Endothelial cell (in vitro differentiated cells): ENCODE data around the gene B4GALNT1. TPM values are rescaled to one million over a fixed set of nuclear protein-coding genes. Genes with fewer than 3 reads are reported as not detected.
A peak's percentile ranks its signal among the peaks of the same experiment; 100 is the strongest.

Experiments
- DNase-seq: peaks from one replicate; pipeline ENCODE4 v3.0.0; 2021; ENCODE audit warnings: low spot score
- H3K27ac Mint-ChIP-seq: one replicate; pipeline ENCODE4 v1.8.0; 2021; ENCODE audit warnings: mixed read lengths, inconsistent platforms; ENCODE audit not compliant: unreplicated experiment
- H3K27me3 Mint-ChIP-seq: one replicate; pipeline ENCODE4 v1.8.0; 2021; ENCODE audit warnings: mild to moderate bottlenecking, moderate library complexity, mixed read lengths, inconsistent platforms; ENCODE audit not compliant: unreplicated experiment
- H3K36me3 Mint-ChIP-seq: one replicate; pipeline ENCODE4 v1.8.0; 2021; ENCODE audit warnings: mild to moderate bottlenecking, low read depth, mixed read lengths, inconsistent platforms; ENCODE audit not compliant: unreplicated experiment
- H3K4me1 Mint-ChIP-seq: one replicate; pipeline ENCODE4 v1.8.0; 2021; ENCODE audit warnings: mild to moderate bottlenecking, mixed read lengths, inconsistent platforms; ENCODE audit not compliant: unreplicated experiment
- H3K4me3 Mint-ChIP-seq: one replicate; pipeline ENCODE4 v1.8.0; 2021; ENCODE audit warnings: mild to moderate bottlenecking, mixed read lengths, inconsistent platforms; ENCODE audit not compliant: unreplicated experiment
- H3K9me3 Mint-ChIP-seq: one replicate; pipeline ENCODE4 v1.8.0; 2021; ENCODE audit warnings: mixed read lengths, inconsistent platforms; ENCODE audit not compliant: unreplicated experiment
- CTCF ChIP-seq: fragments of 200-600 bp; sonication (generic); IDR thresholded peaks from one replicate; pipeline ENCODE4 v1.5.0; 2021; ENCODE audit warnings: antibody characterized with exemption; ENCODE audit not compliant: unreplicated experiment
- total RNA-seq: library from RNA; stranded (reverse); fragmentation: NEBNext Ultra II Directional; extraction: Animal tissue kit (Norgen Biotek cat#: 25700); gene quantifications from one replicate; pipeline ENCODE4 v1.2.1, GENCODE V29; 2021; ENCODE audit not compliant: unreplicated experiment

B4GALNT1 gene
- total RNA-seq, 1 donor from 2014 or later = 1.3 TPM

DNA sequence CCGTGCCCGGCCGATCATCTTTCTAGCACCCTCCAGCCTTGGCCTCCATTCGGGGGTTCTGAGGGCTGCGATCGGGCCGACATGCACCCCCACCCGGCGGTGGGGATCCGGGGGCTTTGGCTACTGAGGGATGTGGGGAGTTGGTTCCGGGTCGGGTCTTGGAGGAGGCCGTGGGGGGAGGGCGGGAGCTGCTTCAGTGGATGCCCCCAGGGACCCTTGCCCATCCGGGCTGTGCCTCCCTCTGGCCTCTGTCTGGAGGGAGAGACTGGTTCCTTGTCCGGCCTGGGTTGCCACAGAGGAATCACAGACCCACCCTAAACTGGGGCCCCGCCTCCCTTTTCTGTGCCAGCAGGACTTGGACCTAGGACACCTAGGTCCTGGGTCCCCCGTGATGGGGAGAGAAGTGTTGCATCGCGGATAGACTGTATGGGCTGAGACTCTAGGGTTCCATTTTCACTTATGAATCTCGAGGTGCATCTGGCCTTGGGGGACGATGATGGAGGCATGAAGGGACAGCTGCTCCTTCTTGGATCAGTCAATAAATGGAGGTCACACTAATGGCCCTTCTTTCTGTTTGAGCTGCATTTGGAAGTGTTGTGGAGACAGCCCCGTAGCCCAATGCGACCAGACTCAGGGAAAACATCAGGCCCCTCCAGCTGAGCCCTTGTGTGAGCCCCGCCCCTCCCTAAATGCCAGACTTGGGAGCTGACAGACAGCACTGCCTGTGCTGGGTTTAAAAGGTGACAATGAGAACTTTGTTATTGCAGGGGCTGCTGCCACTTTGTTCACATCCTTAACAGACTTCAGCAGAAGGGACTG, 27.8 kb downstream of the B4GALNT1 start:
- no peak for DNase-seq
- H3K4me3 Mint-ChIP-seq = peak overlapping the region; percentile 93
- peaks cover 33% of the 10 kb centered on the region for H3K36me3 Mint-ChIP-seq
- H3K27ac Mint-ChIP-seq = peak overlapping the region; percentile 89
- peaks cover 14% of the 10 kb centered on the region for H3K27me3 Mint-ChIP-seq
- no peaks in the 10 kb centered on the region for H3K9me3 Mint-ChIP-seq
- peaks cover 20% of the 10 kb centered on the region for H3K4me1 Mint-ChIP-seq
- TF ChIP-seq CTCF = no peak

DNA sequence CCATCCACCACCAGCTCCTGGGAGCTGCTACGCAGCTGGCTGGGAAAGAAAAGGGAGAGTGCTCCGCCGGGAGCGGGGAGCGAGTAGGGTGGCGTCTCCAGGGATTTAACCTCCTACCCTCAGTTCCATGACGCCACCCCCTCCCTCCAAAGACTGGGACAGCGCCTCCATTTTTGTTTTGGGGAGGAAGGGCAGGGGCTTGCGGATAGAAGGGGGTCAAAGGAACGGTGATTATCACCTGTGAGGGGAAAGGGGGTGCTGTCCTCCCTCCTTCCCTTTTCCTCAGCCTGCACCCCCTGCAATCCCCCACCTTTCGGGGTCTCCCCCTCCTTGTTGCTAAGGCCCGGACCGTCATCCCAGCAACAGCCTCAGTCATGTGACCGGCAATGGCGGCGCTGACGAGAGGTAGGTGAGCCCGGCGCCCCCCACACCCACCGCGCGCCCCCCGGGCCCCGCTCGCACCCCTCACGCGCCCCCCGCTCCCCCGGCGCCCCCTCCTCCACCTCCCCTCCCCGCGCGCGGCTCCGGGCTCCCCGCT, 28.5 kb downstream of the B4GALNT1 start, which contains the start of gene DTX3:
DTX3 (plus strand) TSS at position 371 of the 538 bp plus-strand sequence. CDS start 1,694 bp downstream, outside the sequence.
- DNase-seq = no peak
- Mint-ChIP-seq H3K9me3 (no peaks in the 10 kb centered on the region), H3K4me3 (peak within 1 kb of the TSS; percentile 93), H3K4me1 (peaks cover 20% of the 10 kb centered on the region), H3K27ac (peak within 1 kb of the TSS; percentile 89), H3K36me3 (peaks cover 38% of the 10 kb centered on the region), H3K27me3 (peaks cover 14% of the 10 kb centered on the region)
- no peak for TF ChIP-seq CTCF

DNA sequence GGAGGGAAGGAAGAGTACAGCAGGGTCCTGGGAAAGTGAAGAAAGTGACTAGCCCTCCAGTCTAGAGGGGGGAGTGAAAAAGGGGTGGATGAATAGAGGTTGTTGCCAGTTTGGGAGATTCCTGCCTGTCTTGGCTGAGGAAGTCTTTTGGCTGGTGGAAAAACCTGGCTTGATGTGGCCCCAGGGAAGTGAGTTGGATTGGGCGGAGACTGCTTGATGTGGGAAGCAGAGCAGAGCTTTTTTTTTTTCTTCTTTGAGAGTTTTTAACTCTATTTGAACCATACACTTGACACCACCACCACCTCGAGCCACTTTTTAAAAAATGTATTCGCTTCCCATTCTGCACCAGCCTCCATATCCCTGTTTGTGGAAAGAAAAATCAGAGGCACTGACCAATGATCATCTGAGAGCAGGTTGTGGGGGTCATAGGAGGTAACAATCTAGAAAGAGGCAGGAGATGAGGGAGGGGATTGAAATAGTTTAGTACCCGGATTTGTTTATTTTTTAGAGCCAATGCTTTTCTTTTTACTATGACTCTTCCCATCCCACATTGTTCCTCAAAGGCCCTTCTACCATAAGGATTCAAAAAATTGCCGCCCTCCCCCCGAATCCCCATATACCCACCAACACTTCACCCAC, 29.1 kb downstream of the B4GALNT1 start:
- peak overlapping the region; percentile 84 for H3K4me3 Mint-ChIP-seq
- peaks cover 20% of the 10 kb centered on the region for H3K4me1 Mint-ChIP-seq
- peaks cover 44% of the 10 kb centered on the region for H3K36me3 Mint-ChIP-seq
- H3K27me3 Mint-ChIP-seq = peaks cover 13% of the 10 kb centered on the region
- H3K27ac Mint-ChIP-seq = peak overlapping the region; percentile 89
- no peaks in the 10 kb centered on the region for H3K9me3 Mint-ChIP-seq
- TF ChIP-seq CTCF = no peak
- no peak for DNase-seq

DNA sequence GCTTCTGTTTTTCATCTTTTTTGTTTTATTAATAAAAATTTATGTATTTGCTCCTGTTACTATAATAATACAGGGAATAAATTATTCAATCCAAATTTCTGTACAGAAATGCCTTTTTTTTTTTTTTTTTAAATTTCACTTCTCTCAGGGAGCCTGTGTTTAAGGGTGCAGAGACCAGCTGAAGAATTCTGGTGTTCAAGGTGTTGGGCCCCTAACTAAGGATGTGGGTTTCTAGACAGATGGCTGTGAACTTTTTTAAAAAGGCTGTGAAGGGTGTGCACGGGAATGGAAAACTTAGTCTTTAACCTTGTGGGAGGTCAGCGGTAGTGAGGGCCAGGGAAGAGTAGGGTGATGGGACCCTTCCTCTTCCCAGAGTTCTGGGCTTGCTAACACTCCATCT, 29.7 kb downstream of the B4GALNT1 start:
- H3K9me3 Mint-ChIP-seq = no peaks in the 10 kb centered on the region
- H3K27ac Mint-ChIP-seq = no peak overlapping the region
- peaks cover 20% of the 10 kb centered on the region for H3K4me1 Mint-ChIP-seq
- DNase-seq = no peak
- no peak overlapping the region for H3K4me3 Mint-ChIP-seq
- H3K36me3 Mint-ChIP-seq = peaks cover 49% of the 10 kb centered on the region
- no peak for TF ChIP-seq CTCF
- H3K27me3 Mint-ChIP-seq = peaks cover 13% of the 10 kb centered on the region
